Stimulated activated CD4-positive, alpha-beta T cell treated with anti-CD3 and anti-CD28 coated beads, Interleukin-4, amount 100 ng/mL, for 1 hour (primary cell): ENCODE results near the gene GMIP.

Experiments
- DNase-seq: peaks from one replicate; pipeline ENCODE4 v3.0.0-alpha.2; 2020

GMIP gene

DNA sequence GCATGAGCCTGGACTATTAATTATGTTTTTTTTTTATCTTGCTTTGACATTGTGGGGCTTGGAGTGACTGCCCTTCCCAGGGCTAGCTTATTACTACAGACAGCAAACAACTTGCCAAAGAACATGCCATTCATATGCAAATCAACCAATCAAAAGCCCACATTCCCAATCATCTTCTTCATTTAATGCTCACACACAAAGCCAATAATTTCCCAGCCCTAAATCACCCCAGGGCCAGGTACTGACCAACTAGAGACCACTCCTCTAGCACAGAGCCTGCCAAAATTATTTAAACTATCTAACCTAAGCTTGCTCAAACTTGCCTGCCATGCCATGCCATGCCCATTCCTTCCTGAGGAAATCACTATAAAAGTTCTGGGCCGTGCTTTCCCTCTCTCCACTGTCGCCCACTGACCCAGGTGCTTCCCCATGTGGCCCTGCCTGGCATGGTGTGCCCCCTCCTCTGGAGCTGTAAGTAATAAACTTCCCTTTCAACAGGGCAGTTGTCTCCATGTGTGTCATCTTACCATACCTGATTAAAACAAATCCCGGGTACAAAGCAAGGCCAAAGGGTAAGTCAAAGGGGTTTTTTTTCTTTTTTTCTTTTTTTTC, 40.6 kb downstream of the GMIP start:
- DNase-seq = no peak

DNA sequence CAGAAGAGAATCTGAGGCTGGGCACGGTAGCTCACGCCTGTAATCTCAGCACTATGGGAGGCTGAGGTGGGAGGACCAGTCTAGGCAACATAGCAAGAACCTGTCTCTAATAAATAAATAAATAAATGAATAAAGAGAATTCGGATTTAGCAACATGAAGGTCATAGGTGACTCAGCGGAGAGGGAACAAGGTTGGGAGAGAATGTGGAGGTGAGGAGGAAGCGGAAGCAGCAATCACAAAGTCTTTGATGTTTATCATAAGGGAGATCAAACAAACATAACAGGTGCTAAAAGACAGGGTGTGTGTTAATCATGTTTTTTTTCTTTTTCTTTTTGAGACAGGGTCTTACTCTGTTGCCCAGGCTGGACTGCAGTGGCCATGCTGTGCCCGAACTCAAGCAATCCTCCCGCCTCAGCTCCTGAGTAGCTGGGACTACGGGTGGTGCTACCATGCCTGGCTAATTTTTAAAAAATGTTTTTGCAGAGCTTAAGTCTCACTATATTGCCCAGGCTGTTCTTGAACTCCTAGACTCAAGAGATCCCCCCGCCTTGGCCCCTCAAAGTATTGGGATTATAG, 41.2 kb downstream of the GMIP start:
- DNase-seq = no peak

DNA sequence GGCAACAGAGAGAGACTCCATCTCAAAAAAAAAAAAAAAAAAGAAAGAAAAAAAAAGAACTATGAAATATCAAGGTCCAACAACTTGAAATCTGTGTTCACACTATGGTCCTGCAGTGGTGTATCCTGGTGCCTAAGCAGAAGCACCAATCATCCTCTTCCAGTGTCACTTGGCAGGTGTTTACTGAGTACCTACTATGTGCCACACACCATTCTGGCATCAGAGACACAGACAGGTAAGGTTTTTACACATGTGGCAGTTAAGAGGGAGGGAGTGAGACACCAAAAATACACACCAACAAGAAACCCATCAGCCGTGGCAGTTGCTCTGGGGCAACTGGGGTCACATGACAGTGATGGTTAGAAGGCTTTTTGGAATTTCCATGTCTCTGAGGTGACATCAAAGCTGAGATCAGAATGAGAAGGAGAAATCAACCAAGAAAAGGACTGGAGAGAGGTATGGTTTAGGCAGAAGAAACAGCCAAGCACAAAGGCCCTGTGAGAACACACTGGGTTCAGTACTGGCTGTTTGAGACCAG, 42.6 kb downstream of the GMIP start:
- no peak for DNase-seq

DNA sequence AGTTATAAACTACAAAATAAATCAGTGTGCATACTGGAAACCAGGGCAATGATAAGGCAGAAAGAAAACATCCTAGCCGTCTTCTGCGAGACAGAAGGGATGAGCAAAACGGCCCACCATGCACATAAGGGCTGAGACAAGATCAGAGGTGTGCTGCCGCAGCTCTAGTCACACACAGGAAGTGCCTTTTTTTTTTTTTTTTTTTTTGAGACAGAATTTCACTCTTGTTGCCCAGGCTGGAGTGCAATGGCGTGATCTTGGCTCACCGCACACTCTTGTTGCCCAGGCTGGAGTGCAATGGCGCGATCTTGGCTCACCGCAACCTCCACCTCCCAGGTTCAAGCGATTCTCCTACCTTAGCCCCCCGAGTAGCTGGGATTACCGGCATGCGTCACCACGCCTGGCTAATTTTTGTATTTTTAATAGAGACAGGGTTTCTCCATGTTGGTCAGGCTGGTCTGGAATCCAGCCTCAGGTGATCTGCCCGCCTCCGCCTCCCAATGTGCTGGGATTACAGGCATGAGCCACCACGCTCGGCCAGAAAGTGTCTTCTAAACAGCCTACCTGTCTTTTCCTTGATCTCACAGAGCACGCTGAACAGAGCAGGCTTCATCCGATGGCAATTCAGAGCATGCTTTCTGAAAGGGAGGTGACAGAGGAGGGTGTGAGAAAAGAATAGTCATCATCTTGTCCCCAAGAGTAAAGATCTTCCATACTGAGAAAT, 44.6 kb downstream of the GMIP start:
- peak; percentile 49 for DNase-seq

DNA sequence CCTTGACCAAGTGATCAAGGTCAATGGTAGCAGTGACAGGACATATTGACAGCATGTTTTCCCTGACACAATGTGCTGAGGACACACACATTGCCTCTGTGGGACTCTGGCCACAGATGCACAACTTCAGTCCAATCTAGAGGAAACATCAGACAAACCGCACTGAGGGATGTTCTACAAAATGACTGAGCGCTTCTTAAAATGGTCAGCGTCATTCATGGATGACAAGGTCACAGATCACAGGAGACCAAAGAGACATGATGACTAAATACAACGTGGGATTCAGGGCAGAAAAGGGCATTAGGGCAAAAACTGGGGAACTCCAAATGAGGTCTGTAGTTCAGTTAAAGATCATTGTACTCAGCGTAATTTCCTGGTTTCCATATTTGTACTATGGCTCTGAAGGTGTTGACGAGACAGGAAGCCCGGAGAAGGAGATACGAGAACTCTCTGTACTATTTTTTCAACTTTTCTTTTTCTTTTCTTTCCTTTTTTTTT, 45.6 kb downstream of the GMIP start:
- peak; percentile 18 for DNase-seq

DNA sequence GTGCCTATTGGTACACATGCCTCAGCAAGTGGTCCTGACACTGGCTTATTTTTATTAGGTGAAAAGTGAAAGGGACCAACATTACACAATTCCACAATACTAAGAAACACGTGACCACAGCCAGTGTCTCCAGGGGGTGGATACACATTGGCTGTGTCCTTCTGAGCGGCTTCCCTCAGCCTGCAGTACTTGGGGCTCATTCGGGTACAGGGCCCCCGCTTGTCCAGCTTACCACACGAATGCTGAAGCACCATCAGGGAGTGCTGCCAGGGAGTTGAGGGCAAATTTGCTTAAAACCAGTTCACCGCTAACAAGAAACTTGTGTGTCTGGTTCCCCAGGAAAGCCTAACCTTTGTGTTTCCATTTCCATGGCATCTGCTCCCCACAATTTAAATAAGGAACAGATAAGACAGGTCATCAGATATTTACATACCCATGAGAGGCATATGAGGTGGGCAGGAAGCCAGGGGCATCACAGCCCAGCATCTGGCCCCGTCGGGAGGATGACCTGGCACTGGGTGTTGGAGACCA, 48.2 kb downstream of the GMIP start:
- no peak for DNase-seq

DNA sequence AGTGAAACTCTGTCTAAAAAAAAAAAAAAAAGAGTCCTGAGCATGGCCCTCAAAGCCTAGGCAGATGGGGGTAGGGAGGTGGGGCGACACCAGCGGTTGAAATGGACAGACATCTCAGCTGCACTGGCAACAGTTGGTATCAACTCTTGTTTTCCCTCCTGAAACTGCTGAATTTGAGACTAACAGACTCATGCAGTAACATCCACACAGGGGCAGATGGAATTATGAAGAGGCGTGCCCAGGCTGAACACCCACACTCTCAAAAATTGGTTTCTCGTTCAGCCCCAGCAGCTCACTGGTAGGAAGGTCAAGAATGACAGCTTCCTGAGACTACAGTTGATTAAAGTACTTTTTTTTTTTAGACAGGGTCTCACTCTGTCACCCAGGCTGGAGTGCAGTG, 49.1 kb downstream of the GMIP start:
- DNase-seq = no peak

DNA sequence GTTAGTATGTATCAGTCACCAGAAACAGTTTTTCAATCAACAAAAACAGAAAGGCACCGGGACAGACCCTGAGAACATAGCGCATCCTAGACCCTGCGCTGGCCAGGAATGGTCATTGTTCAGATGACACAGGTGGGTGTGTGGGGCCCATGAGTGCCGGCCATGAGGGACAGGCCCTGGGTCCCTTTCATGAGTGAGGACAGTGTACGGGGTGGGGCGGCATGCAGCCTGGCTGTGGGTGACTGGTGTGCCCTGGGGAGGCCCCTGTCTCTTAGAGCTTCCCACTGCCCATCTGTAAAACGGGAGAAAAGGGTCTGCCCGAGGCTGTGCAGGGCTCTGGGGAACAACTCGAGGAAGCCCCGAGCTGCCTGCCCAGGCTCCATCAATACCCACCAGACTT, 50.8 kb downstream of the GMIP start:
- DNase-seq = no peak

DNA sequence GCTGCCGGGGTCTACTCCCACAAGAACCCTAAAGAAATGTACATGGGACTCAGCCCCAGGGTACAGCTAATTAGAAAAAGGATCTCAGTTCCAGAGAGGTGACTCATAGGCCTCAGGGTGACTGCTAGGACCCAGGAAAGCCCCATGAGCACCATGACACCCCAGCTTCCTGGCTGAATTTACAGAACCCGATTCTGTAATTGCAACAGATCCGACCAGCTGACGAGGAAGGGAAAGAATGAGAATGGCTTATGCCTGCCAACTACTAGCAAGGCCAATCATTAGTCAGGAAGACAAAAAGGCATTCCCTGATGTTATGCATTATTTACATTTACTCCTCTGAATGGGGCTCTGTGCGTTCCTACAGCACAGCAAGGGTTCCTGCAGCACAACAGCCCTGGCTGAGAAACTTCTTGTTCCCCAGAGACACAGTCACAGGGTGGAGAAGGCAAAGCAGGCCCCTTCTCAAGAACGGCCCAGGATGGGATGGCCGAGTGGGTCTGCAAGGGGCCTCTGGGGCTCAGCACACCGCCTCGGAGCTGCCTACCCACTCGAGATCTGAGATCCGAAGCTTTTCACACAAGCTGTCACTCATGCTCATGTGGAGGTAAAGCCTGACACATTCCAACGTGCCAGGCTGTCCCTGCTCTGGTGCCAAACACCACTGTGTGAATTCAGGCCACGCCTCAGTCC, 52.2 kb downstream of the GMIP start:
- DNase-seq = peak; percentile 59

DNA sequence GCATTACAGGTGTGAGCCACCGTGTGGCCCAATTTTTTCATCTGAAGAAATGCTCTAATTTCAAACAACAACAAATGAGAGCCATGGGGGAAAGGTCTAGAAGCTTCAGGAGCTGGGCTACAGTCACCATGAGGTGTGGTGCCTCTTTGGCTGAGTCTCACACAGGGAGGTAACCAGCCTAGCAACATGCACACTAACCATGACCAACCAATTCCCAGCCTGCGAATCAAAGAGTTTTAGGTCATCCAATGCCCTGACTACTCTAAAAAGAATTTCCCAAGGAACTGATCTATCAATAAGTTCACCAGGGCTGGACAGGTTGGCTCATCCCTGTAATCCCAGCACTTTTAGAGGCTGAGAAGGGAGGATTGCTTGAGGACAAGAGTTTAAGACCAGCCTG, 54.9 kb downstream of the GMIP start:
- no peak for DNase-seq

DNA sequence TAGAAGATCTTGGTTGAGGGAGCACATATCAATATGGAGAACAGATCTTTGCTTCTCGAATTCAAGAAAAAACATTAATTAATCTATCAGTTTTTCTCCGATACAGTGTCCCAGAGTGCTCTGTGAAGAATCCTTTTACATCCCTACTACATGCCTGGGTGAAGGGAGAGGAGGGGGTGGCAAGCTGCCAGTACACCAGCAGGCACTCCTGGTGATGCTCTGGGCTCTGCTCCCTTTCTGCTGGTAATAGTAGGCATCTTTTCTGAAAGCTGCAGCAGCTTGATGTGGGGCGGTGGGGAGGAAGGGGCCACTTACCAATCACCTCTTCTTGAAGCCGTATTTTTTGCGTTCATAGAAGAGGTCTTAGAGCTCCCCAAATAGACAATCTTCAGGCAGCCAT, 55.7 kb downstream of the GMIP start:
- no peak for DNase-seq

DNA sequence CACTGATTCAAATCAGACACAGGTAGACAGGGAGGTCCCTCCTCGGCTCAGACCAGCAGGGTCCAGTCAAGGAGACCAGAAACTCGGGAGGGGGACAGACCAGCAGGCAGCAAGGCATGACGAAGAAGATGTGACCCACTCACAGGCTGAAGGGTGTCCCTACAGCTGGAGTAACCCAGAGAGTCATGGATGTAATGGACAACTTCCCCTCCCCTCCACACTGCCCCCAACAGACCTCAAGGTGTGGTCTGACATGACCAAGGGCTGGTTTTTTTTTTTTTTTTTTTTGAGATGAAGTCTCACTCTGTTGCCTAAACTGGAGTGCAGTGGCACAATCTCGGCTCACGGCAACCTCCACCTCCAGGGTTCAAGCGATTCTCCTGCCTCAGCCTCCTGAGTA, 59.1 kb downstream of the GMIP start:
- no peak for DNase-seq

DNA sequence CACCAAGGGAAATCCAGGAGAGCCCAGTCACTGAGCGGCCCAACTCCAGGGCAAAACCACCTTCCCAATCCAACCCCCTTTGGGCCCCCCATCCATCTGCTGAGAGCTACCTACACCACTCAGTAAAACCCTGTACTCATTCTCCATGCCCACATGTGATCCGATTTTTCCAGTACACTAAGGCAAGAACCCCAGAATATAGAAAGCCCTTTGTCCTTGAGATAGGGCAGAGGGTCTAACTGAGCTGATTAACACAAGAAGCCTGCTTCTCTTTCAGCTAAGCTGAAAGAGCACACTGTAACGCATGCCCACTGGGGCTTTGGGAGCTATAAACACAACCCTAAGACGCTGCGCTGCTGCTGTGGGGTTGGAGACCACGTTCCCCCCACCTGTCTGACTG, 61.0 kb downstream of the GMIP start:
- DNase-seq = no peak

DNA sequence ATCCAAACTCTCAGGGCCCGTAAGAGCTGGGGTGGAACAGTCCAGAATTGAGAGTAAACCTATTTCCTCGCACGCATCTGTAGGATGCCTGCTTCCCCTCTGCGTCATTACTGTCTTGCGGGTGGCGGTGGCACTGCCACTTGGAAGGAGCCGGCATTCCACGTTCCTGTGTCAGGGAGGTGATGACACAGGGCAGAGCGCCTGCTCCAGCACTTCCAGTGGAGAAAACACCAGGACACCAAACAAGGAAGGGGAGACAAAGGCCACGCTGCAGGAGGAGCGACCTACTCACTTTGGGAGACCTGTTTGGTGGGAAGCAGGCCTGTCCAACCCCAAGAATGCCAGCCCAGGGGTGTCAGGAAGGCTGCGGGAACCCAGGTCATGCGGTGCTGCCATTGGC, 62.1 kb downstream of the GMIP start:
- DNase-seq = no peak

DNA sequence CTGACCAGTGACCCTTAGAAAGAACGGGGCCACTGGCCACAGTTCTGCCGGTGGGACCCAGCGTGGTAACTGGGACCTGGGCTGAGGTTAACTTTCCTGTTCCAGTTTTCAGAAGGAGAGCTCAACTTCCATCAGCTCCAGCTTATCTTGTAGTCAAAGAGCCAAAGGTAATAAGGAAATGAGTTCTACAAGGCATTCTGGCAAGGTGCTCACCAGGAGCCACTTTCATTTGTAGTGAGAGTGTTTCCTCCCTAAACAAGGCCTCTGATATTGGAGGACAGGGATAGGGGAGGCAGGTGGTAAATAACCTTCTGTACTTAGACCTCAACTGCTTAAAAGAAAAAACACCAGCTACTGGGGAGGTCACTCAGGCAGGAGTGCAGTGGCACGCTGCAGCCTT, 63.0 kb downstream of the GMIP start:
- DNase-seq = no peak

DNA sequence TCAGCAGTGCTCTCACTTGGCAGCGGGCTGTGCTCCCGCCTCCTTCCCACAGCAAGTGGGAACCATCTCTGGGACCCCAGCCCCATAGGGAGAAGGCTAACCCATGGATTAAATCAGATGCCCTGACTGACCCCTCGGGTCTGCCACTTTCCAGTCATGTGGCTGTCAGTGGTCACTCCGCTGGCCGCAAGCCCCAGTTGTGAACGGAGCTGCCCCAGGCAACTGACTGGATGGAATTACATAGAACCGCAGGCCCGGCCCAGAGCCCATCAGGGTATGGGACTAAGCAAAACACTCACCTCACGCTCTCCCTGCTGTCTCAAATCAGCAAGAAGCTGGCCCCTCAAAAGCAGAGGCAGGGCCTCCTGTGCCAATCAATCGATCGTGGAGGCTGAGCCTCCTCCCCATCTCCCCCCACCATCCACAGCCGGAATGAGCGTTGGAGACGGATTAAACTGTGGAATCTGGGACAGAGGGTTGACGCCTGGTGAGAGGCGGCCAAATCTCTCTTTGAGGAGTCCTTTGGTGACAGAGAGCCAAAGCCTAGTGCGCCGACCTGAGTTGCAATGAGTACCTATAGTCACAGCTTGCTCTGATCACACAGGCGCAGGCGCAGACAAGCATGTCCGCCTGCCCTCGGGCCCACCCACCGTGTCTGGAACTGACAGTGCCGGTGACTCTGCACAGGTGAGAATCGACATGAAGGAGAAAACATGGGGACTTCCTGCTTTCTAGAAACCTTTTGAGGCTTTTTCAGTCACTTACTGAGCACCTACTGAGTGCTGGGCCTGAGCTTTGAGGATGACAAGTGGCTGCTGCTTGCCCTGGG, 63.7 kb downstream of the GMIP start:
- DNase-seq = no peak
